HCT116 (cell line): ENCODE results near the gene AHI1. TPM values are rescaled to one million over a fixed set of nuclear protein-coding genes. Genes with fewer than 3 reads are reported as not detected.
A peak's percentile ranks its signal among the peaks of the same experiment; 100 is the strongest.

Experiments used
- ATAC-seq: fragments of 200-7000 bp; cut with Tn5 transposase; 2 replicates; pipeline ENCODE4 v1.9.1; 2020; ENCODE audit warnings: mild to moderate bottlenecking, moderate library complexity
- BruUV-seq: library from RNA; stranded (reverse); fragments of 400-500 nt; replicated peaks from 2 replicates; lab custom pipeline; 2021; lab: Mats Ljungman, UMichigan
- CTCF ChIA-PET: fragments of 300-600 bp; sonication (Branson Sonifier 250); formaldehyde crosslinking; loops from one replicate; lab custom pipeline; 2021; ENCODE audit warnings: antibody characterized with exemption; lab: Charles Lee
- POLR2A ChIA-PET: fragments of 300-600, 350-600 bp; sonication (Branson Sonifier 250); formaldehyde crosslinking; loops from one replicate; lab custom pipeline; 2021; ENCODE audit warnings: antibody characterized with exemption; lab: Charles Lee
- RAD21 ChIA-PET, 2 experiments: fragments of 300-600 bp; sonication (Branson Sonifier 250); formaldehyde crosslinking; loops; one replicate each; lab custom pipeline; 2023; ENCODE audit warnings: low total read pairs in 2 of 2; ENCODE audit not compliant: uncharacterized antibody in 2 of 2, unreplicated experiment in 2 of 2, low non-redundant PET in 1 of 2; lab: Charles Lee
- DNase-seq: peaks from one replicate; pipeline ENCODE4 v3.0.0-alpha.2; 2010; ENCODE audit warnings: low read depth, low spot score
- H2AFZ ChIP-seq: fragments of 200-600 bp; shearing (Covaris generic), sonication (generic); 2 replicates; pipeline ENCODE4 v1.6.1; 2017; ENCODE audit warnings: low read depth, mixed run types, mixed read lengths, antibody characterized with exemption, low read length; ENCODE audit not compliant: poor library complexity, severe bottlenecking
- H3K27ac ChIP-seq: 2 replicates; pipeline ENCODE4 v1.5.1; 2012; ENCODE audit warnings: low read depth, low read length
- H3K27me3 ChIP-seq: fragments of 200-600 bp; sonication (generic); 2 replicates; pipeline ENCODE4 v1.6.1; 2016; ENCODE audit warnings: mixed run types, low read length, mixed read lengths; ENCODE audit not compliant: insufficient read depth
- H3K36me3 ChIP-seq, 2 experiments: fragments of 200-500 bp in 1 of 2; fragments of 200-600 bp in 1 of 2; sonication (Bioruptor generic) in 1 of 2; sonication (generic) in 1 of 2; 2 replicates each; pipeline versions ENCODE4 v1.5.1 to v1.6.1; 2014 to 2016; ENCODE audit warnings: low read length in 2 of 2, inconsistent platforms in 1 of 2, mixed read lengths in 1 of 2, mixed run types in 1 of 2; ENCODE audit not compliant: insufficient read depth in 2 of 2, control insufficient read depth in 1 of 2
- H3K4me1 ChIP-seq, 2 experiments: fragments of 200-600 bp in 1 of 2; sonication (generic) in 1 of 2; 2 replicates each; pipeline versions ENCODE4 v1.5.1 to v1.6.1; 2012 to 2017; ENCODE audit warnings: low read length in 2 of 2, inconsistent platforms in 1 of 2, mild to moderate bottlenecking in 1 of 2, mixed read lengths in 1 of 2, mixed run types in 1 of 2, moderate library complexity in 1 of 2; ENCODE audit not compliant: insufficient read depth in 2 of 2, control insufficient read depth in 1 of 2
- H3K4me2 ChIP-seq: fragments of 200-600 bp; sonication (generic); 2 replicates; pipeline ENCODE4 v1.6.1; 2017; ENCODE audit warnings: mixed run types, low read length, mixed read lengths
- H3K4me3 ChIP-seq, 2 experiments: fragments of 200-600 bp in 1 of 2; sonication (generic) in 1 of 2; replicated peaks in 1 of 2; 2 replicates each; pipeline ENCODE4 v1.5.1; 2011 to 2016; ENCODE audit warnings: low read length in 2 of 2, control low read depth in 1 of 2, low read depth in 1 of 2, mild to moderate bottlenecking in 1 of 2, mixed read lengths in 1 of 2, mixed run types in 1 of 2
- H3K79me2 ChIP-seq: fragments of 200-600 bp; sonication (generic); 2 replicates; pipeline ENCODE4 v1.6.1; 2017; ENCODE audit warnings: mild to moderate bottlenecking, mixed run types, low read length, moderate library complexity, mixed read lengths; ENCODE audit not compliant: insufficient read depth
- H3K9ac ChIP-seq: fragments of 200-600 bp; sonication (generic); 2 replicates; pipeline ENCODE4 v1.6.1; 2016; ENCODE audit warnings: low read length, mixed read lengths
- H3K9me2 ChIP-seq: fragments of 200-600 bp; sonication (generic), shearing (Covaris generic); 2 replicates; pipeline ENCODE4 v1.6.1; 2017; ENCODE audit warnings: mixed run types, mild to moderate bottlenecking, moderate library complexity; ENCODE audit not compliant: insufficient read depth
- H3K9me3 ChIP-seq, 2 experiments: fragments of 200-500 bp in 1 of 2; fragments of 200-600 bp in 1 of 2; sonication (Bioruptor generic) in 1 of 2; sonication (generic) in 1 of 2; 2 replicates each; pipeline ENCODE4 v1.6.1; 2014 to 2017; ENCODE audit warnings: low read length in 2 of 2, mixed read lengths in 2 of 2, inconsistent platforms in 1 of 2, low read depth in 1 of 2, mild to moderate bottlenecking in 1 of 2, mixed run types in 1 of 2, moderate library complexity in 1 of 2; ENCODE audit not compliant: control insufficient read depth in 1 of 2, insufficient read depth in 1 of 2
- H4K20me1 ChIP-seq: fragments of 200-600 bp; sonication (generic), shearing (Covaris generic); 2 replicates; pipeline ENCODE4 v1.6.1; 2017; ENCODE audit warnings: mixed run types, mild to moderate bottlenecking, moderate library complexity; ENCODE audit not compliant: insufficient read depth
- ELF1 ChIP-seq: IDR thresholded peaks from 2 replicates; pipeline ENCODE4 v1.6.1; 2012; ENCODE audit warnings: low read depth, borderline replicate concordance
- EZH2phosphoT487 ChIP-seq: fragments of 200-600 bp; IDR thresholded peaks from 2 replicates; pipeline ENCODE4 v1.6.1; 2018; ENCODE audit warnings: antibody characterized with exemption, borderline replicate concordance
- FOSL1 ChIP-seq: IDR thresholded peaks from 2 replicates; pipeline ENCODE4 v1.6.1; 2012; ENCODE audit warnings: low read depth
- POLR2A ChIP-seq: IDR thresholded peaks from 2 replicates; pipeline ENCODE4 v1.7.0; 2011; ENCODE audit warnings: borderline replicate concordance; ENCODE audit not compliant: insufficient read depth, insufficient read length; ENCODE audit errors: extremely low read depth
- RAD21 ChIP-seq: IDR thresholded peaks from 2 replicates; pipeline ENCODE4 v1.6.1; 2012; ENCODE audit warnings: low read depth, mild to moderate bottlenecking
- REST ChIP-seq: IDR thresholded peaks from 2 replicates; pipeline ENCODE4 v1.6.1; 2012; ENCODE audit warnings: low read depth
- SIN3A ChIP-seq: IDR thresholded peaks from 2 replicates; pipeline ENCODE4 v1.6.1; 2012; ENCODE audit warnings: low read depth
- SP1 ChIP-seq: IDR thresholded peaks from 2 replicates; pipeline ENCODE4 v1.6.1; 2012; ENCODE audit warnings: low read depth
- YY1 ChIP-seq: IDR thresholded peaks from 2 replicates; pipeline ENCODE4 v1.6.1; 2011; ENCODE audit warnings: low read length, low read depth, moderate library complexity, mild to moderate bottlenecking; ENCODE audit not compliant: insufficient replicate concordance; ENCODE audit errors: extremely low read depth
- intact Hi-C: fragments of 100-400 bp; cut with micrococcal nuclease; formaldehyde crosslinking; loops from 2 replicates; pipeline ENCODE4 v1.10.0; 2022
- total RNA-seq: library from RNA; stranded (reverse); gene quantifications from one replicate; pipeline ENCODE4 v1.2.1, GENCODE V29; 2021; ENCODE audit not compliant: unreplicated experiment

AHI1 gene
- total RNA-seq, 1 experiment from 2014 or later: 29.6 TPM

DNA sequence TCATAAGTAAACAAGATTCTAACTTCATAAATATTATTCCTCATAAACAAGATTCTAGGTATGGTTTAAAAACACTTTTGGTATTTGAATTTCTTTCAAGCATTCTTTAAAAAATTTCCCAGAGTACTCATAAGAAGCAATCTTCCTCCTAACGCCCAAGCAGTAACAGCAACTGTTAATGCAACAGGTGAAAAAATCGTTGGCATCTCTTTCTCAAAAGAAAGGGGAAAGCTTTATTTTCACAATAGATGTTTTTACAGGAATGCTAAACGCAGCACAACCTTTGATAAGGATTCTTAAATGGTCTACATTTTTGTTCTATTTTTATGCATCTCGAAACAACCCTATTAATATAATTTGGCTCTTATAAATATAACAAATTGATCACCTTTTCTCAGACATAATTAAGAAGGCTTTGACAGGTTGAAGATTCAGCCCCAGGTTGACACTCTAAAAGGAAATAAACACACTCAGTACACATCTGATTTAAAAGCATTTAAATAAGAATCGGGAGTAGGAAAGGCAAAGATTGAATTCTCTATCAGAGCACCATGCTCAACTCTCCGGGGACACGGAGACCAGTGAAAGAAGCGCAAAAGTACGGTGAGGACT, 634 bp downstream of the AHI1 start:
- RAD21 ChIA-PET: no interaction called here

More for the DNA sequence above, 634 bp downstream of the AHI1 start:
- Histone ChIP-seq H3K9me3 (no peaks in the 10 kb centered on the region), H3K4me3 (peak overlapping the region; percentile 78 to 92), H3K9ac (peak overlapping the region; percentile 87), H3K9me2 (no peaks in the 10 kb centered on the region), H3K27me3 (no peaks in the 10 kb centered on the region), H3K27ac (peak overlapping the region; percentile 90), H3K79me2 (peaks cover 47% of the 10 kb centered on the region), H3K36me3 (peaks cover 0 to 9% of the 10 kb centered on the region in 2 experiments; a peak in 2 of 4 replicates), H2AFZ (no peak overlapping the region), H3K4me2 (peak overlapping the region; percentile 81), H3K4me1 (peaks cover 4 to 18% of the 10 kb centered on the region in 2 experiments; a peak in 3 of 4 replicates), H4K20me1 (no peaks in the 10 kb centered on the region)
- TF ChIP-seq SP1 (no peak), REST (no peak), POLR2A (no peak), EZH2phosphoT487 (no peak), FOSL1 (no peak), RAD21 (no peak), SIN3A (no peak), YY1 (no peak), ELF1 (no peak)
- intact Hi-C loops: loop anchor here (5.0 to 10.0 kb wide), 2 partner anchors 788 to 820 kb away; partner anchors contain the start of gene BCLAF1
- ATAC-seq (no peak), DNase-seq (no peak)
- ChIA-PET POLR2A (no interaction called here), CTCF (no interaction called here)
- BruUV-seq: TSS peak; percentile 69
